Ishikawa (cell line): ENCODE measurements around the gene PNPO.

Experiments
- CEBPB ChIP-seq: IDR thresholded peaks from 2 replicates; pipeline ENCODE4 v1.6.1; 2012
- CREB1 ChIP-seq: IDR thresholded peaks from 2 replicates; pipeline ENCODE4 v1.6.1; 2012; ENCODE audit warnings: low read depth
- EGR1 ChIP-seq: IDR thresholded peaks from 2 replicates; pipeline ENCODE4 v1.6.1; 2012
- EP300 ChIP-seq: IDR thresholded peaks from 2 replicates; pipeline ENCODE4 v1.6.1; 2012; ENCODE audit warnings: borderline replicate concordance
- FOXM1 ChIP-seq: IDR thresholded peaks from 2 replicates; pipeline ENCODE4 v1.6.1; 2012; ENCODE audit warnings: low read depth, borderline replicate concordance
- NFIC ChIP-seq: IDR thresholded peaks from 2 replicates; pipeline ENCODE4 v1.6.1; 2012
- RAD21 ChIP-seq: IDR thresholded peaks from 2 replicates; pipeline ENCODE4 v1.6.1; 2012; ENCODE audit warnings: low read depth
- TAF1 ChIP-seq: IDR thresholded peaks from 2 replicates; pipeline ENCODE4 v1.6.1; 2012; ENCODE audit warnings: low read depth, mild to moderate bottlenecking
- TCF12 ChIP-seq: IDR thresholded peaks from 2 replicates; pipeline ENCODE4 v1.6.1; 2012; ENCODE audit warnings: low read depth
- TEAD4 ChIP-seq: IDR thresholded peaks from 2 replicates; pipeline ENCODE4 v1.6.1; 2012
- YY1 ChIP-seq: IDR thresholded peaks from 2 replicates; pipeline ENCODE4 v1.6.1; 2012; ENCODE audit warnings: low read depth
- ZBTB7A ChIP-seq: IDR thresholded peaks from 2 replicates; pipeline ENCODE4 v1.6.1; 2012; ENCODE audit warnings: low read depth
- TF ChIP-seq, protein P1 (sequence below): IDR thresholded peaks from 2 replicates; pipeline ENCODE4 v1.6.1; 2012
- TF ChIP-seq, protein P2 (sequence below): IDR thresholded peaks from 2 replicates; pipeline ENCODE4 v1.6.1; 2012; ENCODE audit warnings: low read depth, mild to moderate bottlenecking
- TF ChIP-seq, protein P3 (sequence below): IDR thresholded peaks from 2 replicates; pipeline ENCODE4 v1.6.1; 2012

PNPO gene

DNA sequence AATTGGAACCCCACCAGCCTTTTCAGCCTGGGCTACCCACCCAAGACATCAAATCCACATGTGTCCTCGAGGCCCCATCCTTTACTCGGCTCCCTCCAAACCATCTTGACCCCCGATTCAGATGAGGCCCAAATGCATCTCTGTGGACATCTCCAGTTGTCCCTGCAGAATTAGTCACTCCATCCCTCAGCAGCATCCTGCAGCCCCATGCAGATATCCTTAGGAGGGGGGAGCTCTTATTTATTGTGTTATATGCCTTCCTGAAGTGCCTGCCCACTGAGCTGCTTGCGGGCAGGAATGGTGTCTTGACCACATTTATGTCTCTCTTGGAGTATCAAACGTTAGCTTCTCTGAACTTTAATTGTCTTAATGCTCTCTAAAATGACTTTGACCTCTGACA is 45.1 kb downstream of the PNPO start:
- TF ChIP-seq CREB1 (no peak), TCF12 (no peak)

DNA sequence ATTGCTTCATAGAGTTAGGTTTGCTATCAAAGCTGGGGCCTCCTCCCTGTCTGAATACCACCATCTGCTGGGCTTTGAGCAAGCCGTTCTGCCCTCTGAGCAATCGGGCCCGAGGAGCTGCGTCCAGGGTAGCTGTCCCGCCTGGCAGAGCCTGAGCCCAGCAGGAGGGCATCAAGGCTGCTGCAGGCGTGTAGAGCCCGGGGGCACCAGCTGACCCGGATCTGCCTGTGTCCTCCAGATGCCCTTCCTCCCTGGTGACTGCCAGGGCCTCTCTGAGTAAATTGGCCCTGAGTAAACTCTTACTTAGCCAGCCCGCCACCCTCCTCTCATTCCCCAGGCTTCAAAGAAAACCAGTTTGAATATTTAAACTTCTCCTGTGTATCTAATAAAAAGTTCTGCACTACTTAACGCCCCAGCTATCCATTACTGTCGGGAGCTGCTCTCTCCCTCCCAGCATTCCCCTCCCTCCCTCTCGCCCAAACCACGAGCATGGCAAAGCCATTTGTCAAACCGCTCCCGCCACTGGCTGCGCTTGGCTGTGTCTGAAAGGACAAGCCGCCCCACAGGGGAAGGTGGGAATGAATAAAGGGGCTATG is 46.0 kb downstream of the PNPO start:
- no peak for TF ChIP-seq EP300
- TF ChIP-seq, protein P1, sequence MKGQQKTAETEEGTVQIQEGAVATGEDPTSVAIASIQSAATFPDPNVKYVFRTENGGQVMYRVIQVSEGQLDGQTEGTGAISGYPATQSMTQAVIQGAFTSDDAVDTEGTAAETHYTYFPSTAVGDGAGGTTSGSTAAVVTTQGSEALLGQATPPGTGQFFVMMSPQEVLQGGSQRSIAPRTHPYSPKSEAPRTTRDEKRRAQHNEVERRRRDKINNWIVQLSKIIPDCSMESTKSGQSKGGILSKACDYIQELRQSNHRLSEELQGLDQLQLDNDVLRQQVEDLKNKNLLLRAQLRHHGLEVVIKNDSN = no peak
- no peak for TF ChIP-seq TAF1
- TF ChIP-seq TCF12 = no peak
- no peak for TF ChIP-seq YY1
- TF ChIP-seq FOXM1 = no peak
- TF ChIP-seq, protein P2, sequence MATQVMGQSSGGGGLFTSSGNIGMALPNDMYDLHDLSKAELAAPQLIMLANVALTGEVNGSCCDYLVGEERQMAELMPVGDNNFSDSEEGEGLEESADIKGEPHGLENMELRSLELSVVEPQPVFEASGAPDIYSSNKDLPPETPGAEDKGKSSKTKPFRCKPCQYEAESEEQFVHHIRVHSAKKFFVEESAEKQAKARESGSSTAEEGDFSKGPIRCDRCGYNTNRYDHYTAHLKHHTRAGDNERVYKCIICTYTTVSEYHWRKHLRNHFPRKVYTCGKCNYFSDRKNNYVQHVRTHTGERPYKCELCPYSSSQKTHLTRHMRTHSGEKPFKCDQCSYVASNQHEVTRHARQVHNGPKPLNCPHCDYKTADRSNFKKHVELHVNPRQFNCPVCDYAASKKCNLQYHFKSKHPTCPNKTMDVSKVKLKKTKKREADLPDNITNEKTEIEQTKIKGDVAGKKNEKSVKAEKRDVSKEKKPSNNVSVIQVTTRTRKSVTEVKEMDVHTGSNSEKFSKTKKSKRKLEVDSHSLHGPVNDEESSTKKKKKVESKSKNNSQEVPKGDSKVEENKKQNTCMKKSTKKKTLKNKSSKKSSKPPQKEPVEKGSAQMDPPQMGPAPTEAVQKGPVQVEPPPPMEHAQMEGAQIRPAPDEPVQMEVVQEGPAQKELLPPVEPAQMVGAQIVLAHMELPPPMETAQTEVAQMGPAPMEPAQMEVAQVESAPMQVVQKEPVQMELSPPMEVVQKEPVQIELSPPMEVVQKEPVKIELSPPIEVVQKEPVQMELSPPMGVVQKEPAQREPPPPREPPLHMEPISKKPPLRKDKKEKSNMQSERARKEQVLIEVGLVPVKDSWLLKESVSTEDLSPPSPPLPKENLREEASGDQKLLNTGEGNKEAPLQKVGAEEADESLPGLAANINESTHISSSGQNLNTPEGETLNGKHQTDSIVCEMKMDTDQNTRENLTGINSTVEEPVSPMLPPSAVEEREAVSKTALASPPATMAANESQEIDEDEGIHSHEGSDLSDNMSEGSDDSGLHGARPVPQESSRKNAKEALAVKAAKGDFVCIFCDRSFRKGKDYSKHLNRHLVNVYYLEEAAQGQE = no peak
- TF ChIP-seq CREB1 = no peak
- TF ChIP-seq TEAD4 = no peak
- TF ChIP-seq NFIC = no peak
- no peak for TF ChIP-seq ZBTB7A
- TF ChIP-seq EGR1 = no peak
- TF ChIP-seq, protein P3, sequence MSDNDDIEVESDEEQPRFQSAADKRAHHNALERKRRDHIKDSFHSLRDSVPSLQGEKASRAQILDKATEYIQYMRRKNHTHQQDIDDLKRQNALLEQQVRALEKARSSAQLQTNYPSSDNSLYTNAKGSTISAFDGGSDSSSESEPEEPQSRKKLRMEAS = no peak
- no peak for TF ChIP-seq CEBPB
- no peak for TF ChIP-seq RAD21

DNA sequence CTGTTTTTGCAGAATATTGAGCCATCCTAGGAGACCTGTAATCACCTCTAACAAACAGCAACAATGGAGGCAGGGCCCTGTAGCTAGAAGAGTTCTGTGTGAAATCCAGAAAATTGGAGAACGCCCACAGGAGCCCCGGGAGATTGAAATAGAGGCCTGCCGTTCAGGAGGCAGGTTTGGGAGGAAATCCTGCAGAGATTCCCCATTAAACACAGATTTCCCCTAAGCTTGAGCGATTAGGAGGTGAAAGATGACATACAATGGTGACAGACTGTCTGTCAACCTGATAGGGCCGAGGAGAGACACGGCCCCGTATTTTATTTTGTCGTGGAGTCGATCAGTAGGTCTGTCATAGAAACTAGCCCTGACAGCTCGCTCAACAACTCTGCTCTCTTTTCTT is 47.8 kb downstream of the PNPO start:
- no peak for TF ChIP-seq FOXM1
- no peak for TF ChIP-seq NFIC
- TF ChIP-seq, protein P1 = no peak

DNA sequence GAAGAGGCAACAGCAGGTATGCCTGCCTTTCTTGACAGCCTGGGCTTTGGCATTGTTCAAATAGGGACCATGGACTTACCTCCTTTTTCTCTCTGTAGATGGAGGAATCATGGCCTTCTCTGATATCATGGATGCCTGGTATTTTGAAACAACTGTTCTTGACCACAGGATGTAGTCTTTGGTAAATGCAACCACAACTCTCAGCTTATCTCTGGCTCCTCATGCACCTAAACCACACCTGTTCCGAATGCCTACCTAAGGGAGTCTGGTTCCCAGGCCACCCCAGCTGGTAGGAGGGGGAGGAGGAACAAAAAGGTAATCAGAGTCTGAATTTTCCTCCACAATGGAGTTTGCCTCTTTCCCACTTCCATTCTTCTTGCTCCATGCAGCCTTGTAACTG is 48.3 kb downstream of the PNPO start:
- TF ChIP-seq EGR1 (no peak), CEBPB (no peak), RAD21 (no peak), NFIC (no peak), TCF12 (no peak)
- TF ChIP-seq, protein P1 = no peak
- TF ChIP-seq, protein P2 = no peak

DNA sequence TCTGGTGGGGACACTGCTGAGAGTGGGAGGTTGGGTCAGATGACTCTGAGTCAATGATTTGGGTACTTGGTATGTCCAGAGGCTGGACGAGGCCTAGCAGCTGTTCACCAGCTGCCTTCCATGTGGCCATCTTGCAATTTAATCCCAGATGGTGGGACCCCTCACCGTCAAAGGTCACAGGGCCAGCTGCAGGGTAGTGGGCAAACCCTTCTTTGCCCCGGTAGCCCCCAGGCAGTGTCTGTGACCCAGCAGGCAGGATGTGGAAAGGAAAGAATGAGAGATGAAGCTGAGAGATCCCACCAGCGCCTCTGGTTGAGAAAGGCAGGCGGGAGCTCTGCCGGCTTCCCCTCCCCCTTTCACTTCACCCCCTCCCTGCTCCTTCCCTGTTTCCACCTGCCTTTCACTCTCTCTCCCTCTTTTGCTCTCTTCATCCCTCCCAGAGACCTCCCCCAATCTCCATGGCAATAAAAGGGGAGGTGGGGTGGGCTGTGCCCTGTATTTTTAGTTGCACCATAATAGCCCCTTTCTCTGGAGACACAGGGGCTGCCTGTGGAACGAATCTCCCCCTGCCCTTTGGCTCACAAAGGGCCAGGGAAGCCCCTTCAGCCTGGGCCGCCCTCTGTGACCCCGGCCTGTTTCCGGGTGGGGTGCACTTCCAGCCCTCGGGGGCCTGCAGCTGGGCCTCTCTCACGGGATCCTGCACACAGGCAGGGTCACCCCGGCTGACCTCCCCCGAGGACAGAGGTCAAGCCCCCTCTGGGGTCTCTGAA is 49.8 kb downstream of the PNPO start:
- no peak for TF ChIP-seq RAD21
- TF ChIP-seq, protein P2 = no peak
- no peak for TF ChIP-seq CEBPB
- no peak for TF ChIP-seq NFIC
- no peak for TF ChIP-seq CREB1
- TF ChIP-seq, protein P1 = no peak
- TF ChIP-seq ZBTB7A = no peak
- TF ChIP-seq, protein P3 = no peak
- TF ChIP-seq EP300 = no peak
- TF ChIP-seq TAF1 = no peak
- no peak for TF ChIP-seq YY1
- TF ChIP-seq EGR1 = no peak
- TF ChIP-seq FOXM1 = no peak
